ENCODE results near the gene ZC3H6.

The ZC3H6 gene

GRCh38 chr2:112254466-112255240, 20.7 kb upstream of the ZC3H6 start, which contains the start of gene ZC3H8 (continued):
- TF ChIP-seq, protein P1, sequence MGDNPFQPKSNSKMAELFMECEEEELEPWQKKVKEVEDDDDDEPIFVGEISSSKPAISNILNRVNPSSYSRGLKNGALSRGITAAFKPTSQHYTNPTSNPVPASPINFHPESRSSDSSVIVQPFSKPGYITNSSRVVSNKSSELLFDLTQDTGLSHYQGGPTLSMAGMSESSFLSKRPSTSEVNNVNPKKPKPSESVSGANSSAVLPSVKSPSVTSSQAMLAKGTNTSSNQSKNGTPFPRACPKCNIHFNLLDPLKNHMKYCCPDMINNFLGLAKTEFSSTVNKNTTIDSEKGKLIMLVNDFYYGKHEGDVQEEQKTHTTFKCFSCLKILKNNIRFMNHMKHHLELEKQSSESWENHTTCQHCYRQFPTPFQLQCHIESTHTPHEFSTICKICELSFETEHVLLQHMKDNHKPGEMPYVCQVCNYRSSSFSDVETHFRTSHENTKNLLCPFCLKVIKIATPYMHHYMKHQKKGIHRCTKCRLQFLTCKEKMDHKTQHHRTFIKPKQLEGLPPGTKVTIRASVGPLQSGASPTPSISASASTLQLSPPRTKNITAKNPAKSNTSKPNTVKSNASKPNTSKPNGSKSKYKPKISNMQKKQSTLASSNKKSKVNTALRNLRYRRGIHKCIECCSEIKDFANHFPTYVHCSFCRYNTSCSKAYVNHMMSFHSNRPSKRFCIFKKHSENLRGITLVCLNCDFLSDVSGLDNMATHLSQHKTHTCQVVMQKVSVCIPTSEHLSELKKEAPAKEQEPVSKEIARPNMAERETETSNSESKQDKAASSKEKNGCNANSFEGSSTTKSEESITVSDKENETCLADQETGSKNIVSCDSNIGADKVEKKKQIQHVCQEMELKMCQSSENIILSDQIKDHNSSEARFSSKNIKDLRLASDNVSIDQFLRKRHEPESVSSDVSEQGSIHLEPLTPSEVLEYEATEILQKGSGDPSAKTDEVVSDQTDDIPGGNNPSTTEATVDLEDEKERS (tag by site-specific recombination; IDR thresholded peaks at IDR 0.05): no peak
- TF ChIP-seq ZBTB26 (tag by site-specific recombination; optimal IDR thresholded peaks at IDR 0.05) (peak; percentile 49), ZNF677 (tag by site-specific recombination; IDR thresholded peaks at IDR 0.05) (no peak), RBAK (tag by site-specific recombination; IDR thresholded peaks at IDR 0.05) (no peak), MZF1 (tag by site-specific recombination; IDR thresholded peaks at IDR 0.05; ENCODE audit: borderline replicate concordance) (no peak), ZNF423 (tag by site-specific recombination; IDR thresholded peaks at IDR 0.05) (no peak), ZBTB8A (tag by site-specific recombination; IDR thresholded peaks at IDR 0.05) (peak; percentile 68), KLF16 (tag by site-specific recombination; IDR thresholded peaks at IDR 0.05) (peak; percentile 29; the same call in 1 of the 2 replicates), ZNF843 (tag by site-specific recombination; IDR thresholded peaks at IDR 0.05) (0 out of 2 replicates have a peak, but pooled peaks have one; percentile 9), ZBTB17 (tag by site-specific recombination; IDR thresholded peaks at IDR 0.05) (peak; percentile 39; the same call in 1 of the 2 replicates), ZNF623 (tag by site-specific recombination; IDR thresholded peaks at IDR 0.05) (no peak), ZNF37A (tag by site-specific recombination; IDR thresholded peaks at IDR 0.05) (no peak), ZNF202 (tag by site-specific recombination; IDR thresholded peaks at IDR 0.05; ENCODE audit: borderline replicate concordance) (no peak), ZNF23 (tag by site-specific recombination; IDR thresholded peaks at IDR 0.05; ENCODE audit: borderline replicate concordance) (no peak), ZSCAN30 (tag by site-specific recombination; IDR thresholded peaks at IDR 0.05) (0 out of 2 replicates have a peak, but pooled peaks have one; percentile 61), ZNF248 (tag by site-specific recombination; IDR thresholded peaks at IDR 0.05) (no peak), TCF7L2 (IDR thresholded peaks at IDR 0.05; ENCODE audit: borderline replicate concordance, low read depth, low read length) (no peak), ZNF146 (tag by site-specific recombination; IDR thresholded peaks at IDR 0.05) (no peak), ZNF274 (IDR thresholded peaks at IDR 0.05; ENCODE audit: low read length) (no peak), ZNF274 (tag by site-specific recombination; IDR thresholded peaks at IDR 0.05; ENCODE audit: borderline replicate concordance) (no peak), ZNF585B (tag by site-specific recombination; IDR thresholded peaks at IDR 0.05) (no peak), ZNF610 (tag by site-specific recombination; IDR thresholded peaks at IDR 0.05; ENCODE audit: borderline replicate concordance) (no peak), ZNF221 (tag by site-specific recombination; IDR thresholded peaks at IDR 0.05; ENCODE audit: borderline replicate concordance) (no peak), REPIN1 (tag by site-specific recombination; IDR thresholded peaks at IDR 0.05; ENCODE audit: low read depth) (no peak), GLI4 (tag by site-specific recombination; IDR thresholded peaks at IDR 0.05) (no peak), MYNN (tag by site-specific recombination; IDR thresholded peaks at IDR 0.05; ENCODE audit: borderline replicate concordance) (no peak), ZNF514 (tag by site-specific recombination; IDR thresholded peaks at IDR 0.05) (no peak), ZNF184 (tag by site-specific recombination; IDR thresholded peaks at IDR 0.05) (no peak), ZNF837 (tag by site-specific recombination; IDR thresholded peaks at IDR 0.05) (no peak), ZNF211 (tag by site-specific recombination; IDR thresholded peaks at IDR 0.05; ENCODE audit: low read depth) (no peak), ZNF18 (tag by site-specific recombination; IDR thresholded peaks at IDR 0.05) (no peak)
- TF ChIP-seq, protein P2, sequence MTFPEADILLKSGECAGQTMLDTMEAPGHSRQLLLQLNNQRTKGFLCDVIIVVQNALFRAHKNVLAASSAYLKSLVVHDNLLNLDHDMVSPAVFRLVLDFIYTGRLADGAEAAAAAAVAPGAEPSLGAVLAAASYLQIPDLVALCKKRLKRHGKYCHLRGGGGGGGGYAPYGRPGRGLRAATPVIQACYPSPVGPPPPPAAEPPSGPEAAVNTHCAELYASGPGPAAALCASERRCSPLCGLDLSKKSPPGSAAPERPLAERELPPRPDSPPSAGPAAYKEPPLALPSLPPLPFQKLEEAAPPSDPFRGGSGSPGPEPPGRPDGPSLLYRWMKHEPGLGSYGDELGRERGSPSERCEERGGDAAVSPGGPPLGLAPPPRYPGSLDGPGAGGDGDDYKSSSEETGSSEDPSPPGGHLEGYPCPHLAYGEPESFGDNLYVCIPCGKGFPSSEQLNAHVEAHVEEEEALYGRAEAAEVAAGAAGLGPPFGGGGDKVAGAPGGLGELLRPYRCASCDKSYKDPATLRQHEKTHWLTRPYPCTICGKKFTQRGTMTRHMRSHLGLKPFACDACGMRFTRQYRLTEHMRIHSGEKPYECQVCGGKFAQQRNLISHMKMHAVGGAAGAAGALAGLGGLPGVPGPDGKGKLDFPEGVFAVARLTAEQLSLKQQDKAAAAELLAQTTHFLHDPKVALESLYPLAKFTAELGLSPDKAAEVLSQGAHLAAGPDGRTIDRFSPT (tag by site-specific recombination; IDR thresholded peaks at IDR 0.05): no peak

Measured in HEK293 (cell line).